GM18508 (cell line): ENCODE measurements around the gene NCAN.
"Not testable (repeated sequence)": the region's sequence is repeated elsewhere in the genome, so short reads cannot be mapped to it uniquely, and the experiment has no call there.

Experiments
- ATAC-seq: cut with Tn5 transposase; IDR thresholded peaks from one replicate; pipeline ENCODE4 v1.9.1; 2021; ENCODE audit warnings: moderate number of reproducible peaks; ENCODE audit not compliant: insufficient read depth, unreplicated experiment

Gene NCAN

GRCh38 chr19:19192910-19193423, 18.8 kb upstream of the NCAN start:
- ATAC-seq, result no peak

GRCh38 chr19:19193926-19194325, 17.8 kb upstream of the NCAN start:
- ATAC-seq, result no peak

- ATAC-seq, result no peak
These were observed 9.8 kb upstream of the NCAN start for GRCh38 chr19:19201697-19202630.

- no peak for ATAC-seq
These were observed 9.1 kb upstream of the NCAN start for GRCh38 chr19:19202707-19203011.

- ATAC-seq, result no peak
These were observed 8.5 kb upstream of the NCAN start, which contains the start of gene NR2C2AP for GRCh38 chr19:19203012-19203856. NR2C2AP (minus strand) TSS chr19:19203414; CDS start chr19:19203060, 354 bp downstream.

GRCh38 chr19:19204181-19204580, 7.6 kb upstream of the NCAN start:
- no peak for ATAC-seq

- ATAC-seq, result no peak
These were observed 6.0 kb upstream of the NCAN start for GRCh38 chr19:19205416-19206410.

GRCh38 chr19:19206938-19207337, 4.8 kb upstream of the NCAN start:
- no peak for ATAC-seq

GRCh38 chr19:19207637-19208572, 3.9 kb upstream of the NCAN start:
- ATAC-seq, result no peak

- no peak for ATAC-seq
These were observed 2.4 kb upstream of the NCAN start for GRCh38 chr19:19209372-19209771.

GRCh38 chr19:19212916-19213315, 1.2 kb downstream of the NCAN start:
- ATAC-seq, result no peak

- no peak for ATAC-seq
These were observed 1.8 kb downstream of the NCAN start for GRCh38 chr19:19213426-19214158.

- no peak for ATAC-seq
These were observed 2.4 kb downstream of the NCAN start for GRCh38 chr19:19214159-19214490.

GRCh38 chr19:19214892-19215291, 3.1 kb downstream of the NCAN start:
- no peak for ATAC-seq

GRCh38 chr19:19215792-19216191, 4.0 kb downstream of the NCAN start:
- no peak for ATAC-seq

GRCh38 chr19:19217099-19217498, 5.3 kb downstream of the NCAN start:
- ATAC-seq, result no peak

GRCh38 chr19:19218911-19219310, 7.2 kb downstream of the NCAN start:
- no peak for ATAC-seq

GRCh38 chr19:19221000-19221399, 9.2 kb downstream of the NCAN start:
- not testable (repeated sequence) for ATAC-seq
